H1 (cell line): Measurements from ENCODE around the gene BIRC2. TPM values are rescaled to one million over a fixed set of nuclear protein-coding genes. Genes with fewer than 3 reads are reported as not detected.

Experiments used
- CTCF ChIA-PET: fragments of 300-600 bp; sonication (Branson Sonifier 250); formaldehyde crosslinking; loops from one replicate; lab custom pipeline; 2021; ENCODE audit not compliant: partially characterized antibody; lab: Charles Lee
- POLR2A ChIA-PET: fragments of 300-600 bp; sonication (Branson Sonifier 250); formaldehyde crosslinking; loops from one replicate; lab custom pipeline; 2021; ENCODE audit warnings: inconsistent platforms; ENCODE audit not compliant: partially characterized antibody; lab: Charles Lee
- DNase-seq, 2 experiments: peaks; one replicate each; pipeline versions ENCODE4 v3.0.0 to v3.0.0-alpha.2; 2010 to 2022; ENCODE audit warnings: low spot score in 2 of 2, low read depth in 1 of 2, mixed read lengths in 1 of 2
- FAIRE-seq: peaks from 2 replicates; lab custom pipeline; 2011; peaks lifted over from hg19 to GRCh38; lab: Jason Lieb, UNC
- H2AFZ ChIP-seq: 2 replicates; pipeline ENCODE4 v1.8.1; 2012; ENCODE audit warnings: low read length, inconsistent platforms
- H2AK5ac ChIP-seq: 2 replicates; pipeline ENCODE4 v1.6.1; 2013; ENCODE audit warnings: low read depth, low read length
- H2BK120ac ChIP-seq: replicated peaks from 2 replicates; pipeline ENCODE3; 2013; ENCODE audit warnings: low read depth, low read length, inconsistent platforms
- H2BK12ac ChIP-seq: 2 replicates; pipeline ENCODE4 v1.6.1; 2013; ENCODE audit warnings: low read depth, low read length
- H2BK15ac ChIP-seq: 2 replicates; pipeline ENCODE4 v1.6.1; 2013; ENCODE audit warnings: low read length
- H2BK20ac ChIP-seq: 2 replicates; pipeline ENCODE4 v1.6.1; 2013; ENCODE audit warnings: low read length
- H2BK5ac ChIP-seq: 2 replicates; pipeline ENCODE4 v1.6.1; 2013; ENCODE audit warnings: low read depth, low read length
- H3K14ac ChIP-seq: 2 replicates; pipeline ENCODE4 v1.6.1; 2013; ENCODE audit warnings: inconsistent platforms; ENCODE audit not compliant: insufficient read length
- H3K18ac ChIP-seq: 2 replicates; pipeline ENCODE4 v1.6.1; 2013; ENCODE audit warnings: low read length; ENCODE audit errors: extremely low read depth
- H3K23ac ChIP-seq: 2 replicates; pipeline ENCODE4 v1.6.1; 2013; ENCODE audit warnings: inconsistent platforms; ENCODE audit not compliant: insufficient read length
- H3K23me2 ChIP-seq: 2 replicates; pipeline ENCODE4 v1.6.1; 2013; ENCODE audit warnings: low read depth, low read length
- H3K27ac ChIP-seq: 2 replicates; pipeline ENCODE4 v1.6.1; 2011; ENCODE audit warnings: low read depth, low read length, inconsistent platforms
- H3K27me3 ChIP-seq, 4 experiments: replicated peaks in 1 of 4; 1 replicate in 1 of 4; 2 replicates in 3 of 4; pipeline versions ENCODE4 v1.6.1 to v1.8.1; 2011 to 2013; ENCODE audit warnings: low read length in 3 of 4, mild to moderate bottlenecking in 3 of 4, inconsistent platforms in 2 of 4, mixed read lengths in 2 of 4, moderate library complexity in 1 of 4; ENCODE audit not compliant: control insufficient read depth in 3 of 4, insufficient read depth in 3 of 4; ENCODE audit errors: extremely low read depth in 1 of 4
- H3K36me3 ChIP-seq, 4 experiments: 2 replicates each; pipeline versions ENCODE4 v1.6.1 to v1.8.1; 2011 to 2013; ENCODE audit warnings: mild to moderate bottlenecking in 4 of 4, low read length in 3 of 4, moderate library complexity in 2 of 4, control low read depth in 1 of 4, inconsistent platforms in 1 of 4; ENCODE audit not compliant: insufficient read depth in 4 of 4, control insufficient read depth in 2 of 4
- H3K4ac ChIP-seq: replicated peaks from 2 replicates; pipeline ENCODE3; 2013; ENCODE audit warnings: low read length, low read depth, mixed read lengths, inconsistent platforms; ENCODE audit not compliant: insufficient read length
- H3K4me1 ChIP-seq, 4 experiments: replicated peaks in 1 of 4; 1 replicate in 1 of 4; 2 replicates in 3 of 4; pipeline versions ENCODE4 v1.6.1 to v1.8.1; 2011 to 2013; ENCODE audit warnings: low read length in 3 of 4, inconsistent platforms in 2 of 4, mixed read lengths in 1 of 4; ENCODE audit not compliant: insufficient read depth in 4 of 4, control insufficient read depth in 3 of 4
- H3K4me2 ChIP-seq, 2 experiments: 2 replicates each; pipeline versions ENCODE4 v1.6.1 to v1.8.1; 2011 to 2013; ENCODE audit warnings: low read depth in 2 of 2, low read length in 2 of 2, control low read depth in 1 of 2, inconsistent platforms in 1 of 2, mild to moderate bottlenecking in 1 of 2; ENCODE audit not compliant: insufficient read depth in 1 of 2
- H3K4me3 ChIP-seq, 4 experiments: fragments of 200-600, 300-600 bp in 1 of 4; sonication (generic), shearing (Covaris generic), sonication (Bioruptor Twin) in 1 of 4; 2 replicates each; pipeline versions ENCODE4 v1.5.1 to v1.8.1; 2011 to 2016; ENCODE audit warnings: low read length in 4 of 4, low read depth in 3 of 4, control low read depth in 2 of 4, inconsistent platforms in 2 of 4, mild to moderate bottlenecking in 2 of 4, mixed read lengths in 1 of 4, moderate library complexity in 1 of 4; ENCODE audit not compliant: insufficient read depth in 2 of 4; ENCODE audit errors: extremely low read depth in 1 of 4
- H3K56ac ChIP-seq: replicated peaks from 2 replicates; pipeline ENCODE3; 2013; ENCODE audit warnings: low read depth, mild to moderate bottlenecking, mixed read lengths, low read length, inconsistent platforms; ENCODE audit not compliant: insufficient read length
- H3K79me1 ChIP-seq: 2 replicates; pipeline ENCODE4 v1.6.1; 2013; ENCODE audit warnings: low read depth, low read length, control low read depth
- H3K79me2 ChIP-seq, 2 experiments: 2 replicates each; pipeline versions ENCODE4 v1.6.1 to v1.8.1; 2012 to 2013; ENCODE audit warnings: low read length in 2 of 2, mild to moderate bottlenecking in 2 of 2, inconsistent platforms in 1 of 2; ENCODE audit not compliant: insufficient read depth in 2 of 2, control insufficient read depth in 1 of 2
- H3K9ac ChIP-seq, 4 experiments: replicated peaks in 1 of 4; 1 replicate in 1 of 4; 2 replicates in 3 of 4; pipeline versions ENCODE4 v1.6.1 to v1.8.1; 2011 to 2013; ENCODE audit warnings: low read depth in 3 of 4, low read length in 3 of 4, control low read depth in 2 of 4, mild to moderate bottlenecking in 2 of 4, moderate library complexity in 2 of 4, inconsistent platforms in 1 of 4; ENCODE audit errors: extremely low read depth in 1 of 4
- H3K9me3 ChIP-seq, 2 experiments: 2 replicates each; pipeline versions ENCODE4 v1.6.1 to v1.8.1; 2012 to 2013; ENCODE audit warnings: mild to moderate bottlenecking in 2 of 2, moderate library complexity in 2 of 2, control low read depth in 1 of 2, inconsistent platforms in 1 of 2, low read depth in 1 of 2, low read length in 1 of 2, mixed read lengths in 1 of 2; ENCODE audit not compliant: insufficient read depth in 2 of 2
- H4K20me1 ChIP-seq, 2 experiments: replicated peaks in 1 of 2; 2 replicates each; pipeline versions ENCODE3 to v1.8.1; 2011 to 2013; ENCODE audit warnings: inconsistent platforms in 2 of 2, low read length in 2 of 2, mild to moderate bottlenecking in 1 of 2; ENCODE audit not compliant: insufficient read depth in 2 of 2, control insufficient read depth in 1 of 2
- H4K5ac ChIP-seq: 2 replicates; pipeline ENCODE4 v1.6.1; 2013; ENCODE audit warnings: low read length, low read depth, mixed read lengths, inconsistent platforms; ENCODE audit not compliant: insufficient read length
- H4K8ac ChIP-seq: 2 replicates; pipeline ENCODE4 v1.8.0; 2013; ENCODE audit warnings: mild to moderate bottlenecking, moderate library complexity, low read length, inconsistent platforms; ENCODE audit not compliant: insufficient read depth; ENCODE audit errors: extremely low read depth
- H4K91ac ChIP-seq: replicated peaks from 2 replicates; pipeline ENCODE3; 2013; ENCODE audit warnings: low read length, mixed read lengths, inconsistent platforms; ENCODE audit not compliant: insufficient read length
- CREB1 ChIP-seq: IDR thresholded peaks from 2 replicates; pipeline ENCODE4 v1.6.1; 2012; ENCODE audit warnings: inconsistent platforms
- EP300 ChIP-seq, 2 experiments: IDR thresholded peaks; 1 replicate in 1 of 2; 2 replicates in 1 of 2; pipeline ENCODE4 v1.6.1; 2011 to 2012; ENCODE audit warnings: low read depth in 2 of 2, low read length in 2 of 2, mild to moderate bottlenecking in 2 of 2, borderline replicate concordance in 1 of 2, inconsistent platforms in 1 of 2, moderate library complexity in 1 of 2
- EZH2 ChIP-seq: fragments of 200-600 bp; sonication (generic); IDR thresholded peaks from 2 replicates; pipeline ENCODE4 v1.7.1; 2012; ENCODE audit warnings: low read depth, mild to moderate bottlenecking, moderate library complexity, low read length, inconsistent platforms; ENCODE audit not compliant: severe bottlenecking
- GTF2F1 ChIP-seq: IDR thresholded peaks from 2 replicates; pipeline ENCODE4 v1.6.1; 2012; ENCODE audit warnings: low read depth, low read length, improper control_type of control experiment, borderline replicate concordance
- JUN ChIP-seq: IDR thresholded peaks from 2 replicates; pipeline ENCODE4 v1.6.1; 2011; ENCODE audit warnings: low read depth, mild to moderate bottlenecking, improper control_type of control experiment, low read length
- KDM1A ChIP-seq: fragments of 200-600, 300-600 bp; sonication (generic); IDR thresholded peaks from 2 replicates; pipeline ENCODE4 v1.7.1; 2016; ENCODE audit warnings: mild to moderate bottlenecking, low read length, borderline replicate concordance
- RNF2 ChIP-seq: fragments of 200-900, 300-1000 bp; sonication (generic); IDR thresholded peaks from 2 replicates; pipeline ENCODE4 v1.7.1; 2016; ENCODE audit warnings: borderline replicate concordance, low read depth, mild to moderate bottlenecking, antibody characterized with exemption, low read length; ENCODE audit not compliant: poor library complexity, severe bottlenecking; ENCODE audit errors: missing control alignments
- RXRA ChIP-seq: IDR thresholded peaks from 2 replicates; pipeline ENCODE4 v1.6.1; 2011; ENCODE audit warnings: low read depth, mild to moderate bottlenecking, low read length, moderate library complexity; ENCODE audit not compliant: insufficient read depth
- SP4 ChIP-seq: IDR thresholded peaks from 2 replicates; pipeline ENCODE4 v1.6.1; 2012; ENCODE audit warnings: low read length, inconsistent platforms
- YY1 ChIP-seq: IDR thresholded peaks from 2 replicates; pipeline ENCODE4 v1.6.1; 2011; ENCODE audit warnings: low read depth, mild to moderate bottlenecking, low read length
- WGBS, 2 experiments: shearing (Covaris generic) in 1 of 2; methylation state at CpG; one replicate each; pipeline versions ENCODE4 v1.1.6 to v1.1.7; 2013 to 2015; ENCODE audit warnings: low lambda C conversion rate in 2 of 2, mixed read lengths in 2 of 2, inconsistent platforms in 1 of 2, low coverage in 1 of 2, missing lambda C conversion rate in 1 of 2; ENCODE audit not compliant: insufficient replicate concordance in 2 of 2, insufficient coverage in 1 of 2, insufficient read length in 1 of 2; ENCODE audit errors: extremely low coverage in 1 of 2, missing lambda C conversion rate in 1 of 2; 5-methylcytosine and 5-hydroxymethylcytosine counted together
- polyA plus RNA-seq, 7 experiments: library from polyadenylated mRNA; depleted of rRNA in 3 of 7; stranded (reverse) in 5 of 7; unstranded in 2 of 7; fragments of >200 nt in 5 of 7; fragments of 200-250 nt in 2 of 7; gene quantifications; 1 replicate in 5 of 7; 2 replicates in 1 of 7; 4 replicates in 1 of 7; pipeline versions ENCODE4 v1.2.1 to v1.2.3, GENCODE V29; 2011 to 2013; ENCODE audit warnings: missing spikeins in 2 of 7, mixed read lengths in 2 of 7
- total RNA-seq: library from RNA; stranded (reverse); fragmentation: NEBNext Ultra II Directional; extraction: Animal tissue kit (Norgen Biotek cat#: 25700); gene quantifications from 2 replicates; pipeline ENCODE4 v1.2.1, GENCODE V29; 2021
- TF ChIP-seq, protein P1 (sequence below): IDR thresholded peaks from 2 replicates; pipeline ENCODE4 v1.6.1; 2011; ENCODE audit warnings: low read depth, mild to moderate bottlenecking, low read length; ENCODE audit not compliant: insufficient read depth

Gene BIRC2
- total and polyA plus RNA-seq, 2 of the 8 experiments (the other 6 are each of a cell fraction or from before 2014, with no cell fraction given): 18.4 to 24.7 TPM

DNA sequence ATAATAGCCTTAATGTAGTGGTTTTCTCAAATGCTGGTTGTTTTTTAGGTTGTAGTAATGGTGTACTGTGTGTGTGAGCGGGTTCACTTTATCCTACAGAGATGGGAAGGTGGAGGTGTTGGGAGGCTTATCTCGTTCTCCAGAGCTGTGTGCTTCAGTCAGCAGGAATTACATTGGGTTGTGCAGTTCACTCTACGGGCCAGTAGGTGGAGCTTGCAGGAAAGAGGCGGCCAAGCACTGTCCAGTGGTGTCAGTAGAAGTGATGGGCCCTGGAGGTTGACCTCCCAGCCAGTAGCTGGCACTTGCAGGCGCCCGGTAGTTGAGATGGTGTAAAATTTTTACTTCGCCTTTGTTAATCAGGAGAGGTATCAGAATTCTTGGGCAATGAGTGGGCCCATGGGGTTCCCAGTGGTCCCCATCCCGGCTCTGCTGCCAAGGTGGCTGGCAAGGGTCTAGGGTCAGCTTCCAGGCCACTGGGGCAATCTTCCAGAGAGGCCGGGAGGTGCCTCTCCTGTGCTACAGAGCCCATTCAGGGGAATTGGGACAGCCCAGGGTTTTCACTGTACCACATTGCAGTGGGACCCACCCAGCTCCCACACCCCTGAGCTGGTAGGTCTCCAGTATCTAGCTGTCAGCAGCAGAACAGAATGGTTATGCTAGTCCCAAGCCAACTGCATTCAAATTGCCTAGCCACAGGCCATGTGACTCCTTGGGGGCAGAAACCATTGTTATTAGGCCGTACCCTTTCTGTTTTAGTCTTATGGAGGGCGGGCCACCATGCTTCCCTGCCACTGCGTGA, 43.9 kb downstream of the BIRC2 start:
- no peak overlapping the region for H3K4ac ChIP-seq
- no peaks in the 10 kb centered on the region for H3K79me2 ChIP-seq
- no peaks in the 10 kb centered on the region for H3K9me3 ChIP-seq
- H2BK20ac ChIP-seq: no peak overlapping the region
- DNase-seq: peak; percentile 43 to 69
- CTCF ChIA-PET: interaction anchor here (0.5 to 6.7 kb wide), 65 partner anchors 9 to 626 kb away, joined by 3 to 115 read pairs (median 6); partner anchors contain the start of gene MMP8
- H4K8ac ChIP-seq: peak overlapping the region; percentile 28
- H2BK12ac ChIP-seq: no peak overlapping the region
- no peaks in the 10 kb centered on the region for H3K27me3 ChIP-seq
- H3K79me1 ChIP-seq: no peaks in the 10 kb centered on the region
- no peak overlapping the region for H2BK15ac ChIP-seq
- H3K14ac ChIP-seq: no peak overlapping the region
- FAIRE-seq: peak; percentile 85
- 66% methylated on average over 12 of the region's 12 CpGs; no CpG with 5 or more reads in 1 of the 2 experiments for WGBS, 2 experiments
- H3K56ac ChIP-seq: no peak overlapping the region
- peaks cover 0 to 4% (median 0%) of the 10 kb centered on the region in 4 experiments; a peak in 3 of 8 replicates for H3K36me3 ChIP-seq
- POLR2A ChIA-PET: interaction anchor here (1.2 to 1.7 kb wide), 5 partner anchors 10 to 102 kb away, joined by 3 to 6 read pairs (median 3); no protein-coding TSS in a partner anchor
- no peaks in the 10 kb centered on the region for H3K4me1 ChIP-seq
- H2BK120ac ChIP-seq: no peak overlapping the region
- H3K23ac ChIP-seq: no peak overlapping the region
- H3K18ac ChIP-seq: no peak overlapping the region
- no peak overlapping the region for H2AK5ac ChIP-seq
- H4K20me1 ChIP-seq: no peaks in the 10 kb centered on the region
- H3K4me2 ChIP-seq: no peak overlapping the region
- no peak overlapping the region for H3K27ac ChIP-seq
- no peak overlapping the region for H3K9ac ChIP-seq
- no peak overlapping the region for H2BK5ac ChIP-seq
- no peak overlapping the region for H3K4me3 ChIP-seq
- H4K5ac ChIP-seq: no peak overlapping the region
- H3K23me2 ChIP-seq: no peaks in the 10 kb centered on the region
- H4K91ac ChIP-seq: no peak overlapping the region
- H2AFZ ChIP-seq: no peak overlapping the region
- TF ChIP-seq RXRA (no peak), YY1 (0 out of 2 replicates have a peak, but pooled peaks have one; percentile 12), KDM1A (no peak), GTF2F1 (no peak), RNF2 (no peak), EP300 (IDR thresholded peaks at IDR 0.05; ENCODE audit: borderline replicate concordance in 1 of 2, low read depth in 2 of 2, low read length in 2 of 2) (no peak), EZH2 (no peak), CREB1 (no peak), SP4 (no peak), JUN (no peak)
- TF ChIP-seq, protein P1, sequence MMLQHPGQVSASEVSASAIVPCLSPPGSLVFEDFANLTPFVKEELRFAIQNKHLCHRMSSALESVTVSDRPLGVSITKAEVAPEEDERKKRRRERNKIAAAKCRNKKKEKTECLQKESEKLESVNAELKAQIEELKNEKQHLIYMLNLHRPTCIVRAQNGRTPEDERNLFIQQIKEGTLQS: no peak
